ENCODE results near the gene ZNF503. TPM values are rescaled to one million over a fixed set of nuclear protein-coding genes. Genes with fewer than 3 reads are reported as not detected.
A peak's percentile ranks its signal among the peaks of the same experiment; 100 is the strongest.

Gene ZNF503
- polyA plus RNA-seq, 6 donors from 2014 or later = not detected

GRCh38 chr10:75408509-75408875 lies 6.9 kb upstream of the ZNF503 start:
- H3K36me3 Mint-ChIP-seq = peaks cover 4 to 25% of the 10 kb centered on the region in 2 donors
- peak overlapping the region in 7 of 8 donors; percentile 71 to 80 (median 76) for H3K4me3 Mint-ChIP-seq
- H3K27ac Mint-ChIP-seq = no peak overlapping the region
- ATAC-seq (ENCODE audit: low read depth in 2 of 2) (no peak), DNase-seq (no peak)
- peaks cover 4 to 17% (median 9%) of the 10 kb centered on the region in 7 donors for H3K9me3 Mint-ChIP-seq
- peaks cover 20 to 26% (median 22%) of the 10 kb centered on the region in 3 donors for H3K4me1 Mint-ChIP-seq
- peaks cover 68 to 78% (median 77%) of the 10 kb centered on the region in 3 donors for H3K27me3 Mint-ChIP-seq

- DNase-seq (no peak), ATAC-seq (ENCODE audit: low read depth in 2 of 2) (no peak)
- Mint-ChIP-seq H3K9me3 (peaks cover 6 to 17% (median 9%) of the 10 kb centered on the region in 7 donors), H3K36me3 (peaks cover 4 to 25% of the 10 kb centered on the region in 2 donors), H3K27ac (no peak overlapping the region), H3K27me3 (peaks cover 68 to 78% (median 77%) of the 10 kb centered on the region in 3 donors), H3K4me1 (peaks cover 25 to 32% (median 27%) of the 10 kb centered on the region in 3 donors), H3K4me3 (peak overlapping the region; percentile 59 to 84 (median 76))
Observed at GRCh38 chr10:75407713-75408508, 6.3 kb upstream of the ZNF503 start.

- H3K27me3 Mint-ChIP-seq = peaks cover 69 to 78% (median 77%) of the 10 kb centered on the region in 3 donors
- H3K9me3 Mint-ChIP-seq = peaks cover 6 to 17% (median 9%) of the 10 kb centered on the region in 7 donors
- peaks cover 30 to 39% (median 33%) of the 10 kb centered on the region in 3 donors for H3K4me1 Mint-ChIP-seq
- H3K4me3 Mint-ChIP-seq = peak overlapping the region in 7 of 8 donors; percentile 45 to 84 (median 70)
- H3K36me3 Mint-ChIP-seq = peaks cover 4 to 31% of the 10 kb centered on the region in 2 donors
- H3K27ac Mint-ChIP-seq = peak overlapping the region in 1 of 6 donors; percentile 30
- DNase-seq = no peak
- no peak for ATAC-seq (ENCODE audit: low read depth in 2 of 2)
Observed at GRCh38 chr10:75407224-75407712, 5.7 kb upstream of the ZNF503 start.

- no peak for DNase-seq
- Mint-ChIP-seq H3K36me3 (peaks cover 4 to 34% of the 10 kb centered on the region in 2 donors), H3K27ac (peak overlapping the region in 1 of 6 donors; percentile 62), H3K4me1 (peaks cover 33 to 43% (median 34%) of the 10 kb centered on the region in 3 donors), H3K27me3 (peaks cover 72 to 80% (median 78%) of the 10 kb centered on the region in 3 donors), H3K9me3 (peaks cover 6 to 17% (median 9%) of the 10 kb centered on the region in 7 donors), H3K4me3 (peak overlapping the region in 7 of 8 donors; percentile 45 to 84 (median 67))
- ATAC-seq (ENCODE audit: low read depth in 2 of 2) = no peak
Observed at GRCh38 chr10:75406462-75407223, 5.1 kb upstream of the ZNF503 start.

- DNase-seq = no peak
- peaks cover 33 to 43% (median 34%) of the 10 kb centered on the region in 3 donors for H3K4me1 Mint-ChIP-seq
- H3K4me3 Mint-ChIP-seq = peak overlapping the region in 4 of 8 donors; percentile 50 to 85 (median 64)
- peaks cover 6 to 16% (median 9%) of the 10 kb centered on the region in 7 donors for H3K9me3 Mint-ChIP-seq
- H3K27me3 Mint-ChIP-seq = peaks cover 64 to 77% (median 71%) of the 10 kb centered on the region in 3 donors
- peaks cover 4 to 31% of the 10 kb centered on the region in 2 donors for H3K36me3 Mint-ChIP-seq
- H3K27ac Mint-ChIP-seq = peak overlapping the region in 2 of 6 donors; percentile 73 to 83
- no peak for ATAC-seq (ENCODE audit: low read depth in 2 of 2)
Observed at GRCh38 chr10:75405598-75406461, 4.3 kb upstream of the ZNF503 start.

GRCh38 chr10:75404815-75405597 lies 3.4 kb upstream of the ZNF503 start:
- H3K27me3 Mint-ChIP-seq = peaks cover 61 to 77% (median 71%) of the 10 kb centered on the region in 3 donors
- peaks cover 38 to 52% (median 38%) of the 10 kb centered on the region in 3 donors for H3K4me1 Mint-ChIP-seq

GRCh38 chr10:75403939-75404814 lies 2.6 kb upstream of the ZNF503 start:
- H3K4me3 Mint-ChIP-seq = peak overlapping the region in 6 of 8 donors; percentile 30 to 84 (median 60)
- peaks cover 32 to 49% (median 35%) of the 10 kb centered on the region in 3 donors for H3K4me1 Mint-ChIP-seq
- DNase-seq (no peak), ATAC-seq (ENCODE audit: low read depth in 2 of 2) (no peak)
- H3K9me3 Mint-ChIP-seq = peaks cover 3 to 7% (median 5%) of the 10 kb centered on the region in 7 donors
- peaks cover 58 to 70% (median 63%) of the 10 kb centered on the region in 3 donors for H3K27me3 Mint-ChIP-seq
- no peak overlapping the region for H3K27ac Mint-ChIP-seq
- H3K36me3 Mint-ChIP-seq = peaks cover 4 to 25% of the 10 kb centered on the region in 2 donors

More at GRCh38 chr10:75404815-75405597, 3.4 kb upstream of the ZNF503 start:
- DNase-seq (no peak), ATAC-seq (ENCODE audit: low read depth in 2 of 2) (no peak)
- Mint-ChIP-seq H3K36me3 (peaks cover 4 to 25% of the 10 kb centered on the region in 2 donors), H3K27ac (no peak overlapping the region), H3K4me3 (peak overlapping the region in 2 of 8 donors; percentile 15 to 59), H3K9me3 (peaks cover 3 to 8% (median 7%) of the 10 kb centered on the region in 7 donors)

- Mint-ChIP-seq H3K9me3 (peaks cover 2 to 7% (median 5%) of the 10 kb centered on the region in 7 donors), H3K27me3 (peaks cover 57 to 76% (median 68%) of the 10 kb centered on the region in 3 donors), H3K36me3 (peaks cover 4 to 25% of the 10 kb centered on the region in 2 donors), H3K4me3 (peak overlapping the region; percentile 78 to 94 (median 88)), H3K4me1 (peaks cover 27 to 46% (median 33%) of the 10 kb centered on the region in 3 donors), H3K27ac (peak overlapping the region in 2 of 6 donors; percentile 60 to 63)
- ATAC-seq (ENCODE audit: low read depth in 2 of 2) (no peak), DNase-seq (no peak)
Observed at GRCh38 chr10:75403144-75403938, 1.8 kb upstream of the ZNF503 start.

GRCh38 chr10:75402486-75403143 lies 1.1 kb upstream of the ZNF503 start:
- peak overlapping the region; percentile 78 to 94 (median 88) for H3K4me3 Mint-ChIP-seq
- H3K9me3 Mint-ChIP-seq = peaks cover 2 to 7% (median 5%) of the 10 kb centered on the region in 7 donors
- peaks cover 26 to 43% (median 31%) of the 10 kb centered on the region in 3 donors for H3K4me1 Mint-ChIP-seq
- H3K36me3 Mint-ChIP-seq = peaks cover 4 to 25% of the 10 kb centered on the region in 2 donors
- peak; percentile 14 to 24 for ATAC-seq (ENCODE audit: low read depth in 2 of 2)
- H3K27me3 Mint-ChIP-seq = peaks cover 59 to 76% (median 67%) of the 10 kb centered on the region in 3 donors
- DNase-seq = no peak
- H3K27ac Mint-ChIP-seq = peak overlapping the region in 1 of 6 donors; percentile 3

Measured in naive B cell (primary cell).